HEK293T (cell line): ENCODE measurements around the gene MANEAL.

Experiments used
- CTCF ChIA-PET: fragments of 350-600 bp; formaldehyde crosslinking; extraction: SDS; loops from one replicate; lab custom pipeline; 2021; ENCODE audit warnings: antibody characterized with exemption, inconsistent platforms; lab: Yijun Ruan, JAX
- POLR2A ChIA-PET: fragments of 350-600 bp; formaldehyde crosslinking; extraction: SDS; loops from one replicate; lab custom pipeline; 2020; ENCODE audit warnings: antibody characterized with exemption, inconsistent platforms; lab: Yijun Ruan, JAX
- DNase-seq: peaks from one replicate; pipeline ENCODE4 v3.0.0; 2012; ENCODE audit warnings: mixed read lengths; ENCODE audit errors: extremely low spot score
- ARNT ChIP-seq: fragments of 450-650 bp; IDR thresholded peaks from 2 replicates; pipeline ENCODE4 v1.6.1; 2017; ENCODE audit warnings: mild to moderate bottlenecking
- BHLHE40 ChIP-seq: fragments of 450-650 bp; IDR thresholded peaks from 2 replicates; pipeline ENCODE4 v1.6.1; 2016; ENCODE audit warnings: mild to moderate bottlenecking, moderate library complexity, borderline replicate concordance
- CTBP1 ChIP-seq: fragments of 450-650 bp; IDR thresholded peaks from 2 replicates; pipeline ENCODE4 v1.6.1; 2016; ENCODE audit warnings: borderline replicate concordance
- ELF4 ChIP-seq: fragments of 450-650 bp; IDR thresholded peaks from 2 replicates; pipeline ENCODE4 v1.6.1; 2017; ENCODE audit warnings: antibody characterized with exemption
- FOXA1 ChIP-seq: fragments of 450-650 bp; IDR thresholded peaks from 2 replicates; pipeline ENCODE4 v1.6.1; 2016; ENCODE audit warnings: mild to moderate bottlenecking
- FOXK2 ChIP-seq: fragments of 450-650 bp; IDR thresholded peaks from 2 replicates; pipeline ENCODE4 v1.6.1; 2016; ENCODE audit warnings: mild to moderate bottlenecking
- FOXM1 ChIP-seq: fragments of 450-650 bp; IDR thresholded peaks from 2 replicates; pipeline ENCODE4 v1.6.1; 2017; ENCODE audit warnings: mild to moderate bottlenecking, borderline replicate concordance
- HDGF ChIP-seq: fragments of 450-650 bp; IDR thresholded peaks from 2 replicates; pipeline ENCODE4 v1.6.1; 2017; ENCODE audit warnings: antibody characterized with exemption, borderline replicate concordance
- L3MBTL2 ChIP-seq: fragments of 450-650 bp; conservative IDR thresholded peaks from 2 replicates; pipeline ENCODE4 v1.6.1; 2016; ENCODE audit warnings: mild to moderate bottlenecking
- LEF1 ChIP-seq: fragments of 450-650 bp; IDR thresholded peaks from 2 replicates; pipeline ENCODE4 v1.6.1; 2017; ENCODE audit warnings: mild to moderate bottlenecking, borderline replicate concordance
- NFRKB ChIP-seq: fragments of 450-650 bp; IDR thresholded peaks from 2 replicates; pipeline ENCODE4 v1.6.1; 2016; ENCODE audit warnings: mild to moderate bottlenecking, moderate library complexity
- SP1 ChIP-seq: fragments of 450-650 bp; IDR thresholded peaks from 2 replicates; pipeline ENCODE4 v1.6.1; 2017
- SUZ12 ChIP-seq: fragments of 450-650 bp; IDR thresholded peaks from 2 replicates; pipeline ENCODE4 v1.6.1; 2016; ENCODE audit warnings: mild to moderate bottlenecking
- TARDBP ChIP-seq: fragments of 450-650 bp; IDR thresholded peaks from 2 replicates; pipeline ENCODE4 v1.6.1; 2016
- ZNF384 ChIP-seq: fragments of 450-650 bp; IDR thresholded peaks from 2 replicates; pipeline ENCODE4 v1.6.1; 2016
- TF ChIP-seq, protein P1 (sequence below): fragments of 450-650 bp; IDR thresholded peaks from 2 replicates; pipeline ENCODE4 v1.6.1; 2016

MANEAL gene

DNA sequence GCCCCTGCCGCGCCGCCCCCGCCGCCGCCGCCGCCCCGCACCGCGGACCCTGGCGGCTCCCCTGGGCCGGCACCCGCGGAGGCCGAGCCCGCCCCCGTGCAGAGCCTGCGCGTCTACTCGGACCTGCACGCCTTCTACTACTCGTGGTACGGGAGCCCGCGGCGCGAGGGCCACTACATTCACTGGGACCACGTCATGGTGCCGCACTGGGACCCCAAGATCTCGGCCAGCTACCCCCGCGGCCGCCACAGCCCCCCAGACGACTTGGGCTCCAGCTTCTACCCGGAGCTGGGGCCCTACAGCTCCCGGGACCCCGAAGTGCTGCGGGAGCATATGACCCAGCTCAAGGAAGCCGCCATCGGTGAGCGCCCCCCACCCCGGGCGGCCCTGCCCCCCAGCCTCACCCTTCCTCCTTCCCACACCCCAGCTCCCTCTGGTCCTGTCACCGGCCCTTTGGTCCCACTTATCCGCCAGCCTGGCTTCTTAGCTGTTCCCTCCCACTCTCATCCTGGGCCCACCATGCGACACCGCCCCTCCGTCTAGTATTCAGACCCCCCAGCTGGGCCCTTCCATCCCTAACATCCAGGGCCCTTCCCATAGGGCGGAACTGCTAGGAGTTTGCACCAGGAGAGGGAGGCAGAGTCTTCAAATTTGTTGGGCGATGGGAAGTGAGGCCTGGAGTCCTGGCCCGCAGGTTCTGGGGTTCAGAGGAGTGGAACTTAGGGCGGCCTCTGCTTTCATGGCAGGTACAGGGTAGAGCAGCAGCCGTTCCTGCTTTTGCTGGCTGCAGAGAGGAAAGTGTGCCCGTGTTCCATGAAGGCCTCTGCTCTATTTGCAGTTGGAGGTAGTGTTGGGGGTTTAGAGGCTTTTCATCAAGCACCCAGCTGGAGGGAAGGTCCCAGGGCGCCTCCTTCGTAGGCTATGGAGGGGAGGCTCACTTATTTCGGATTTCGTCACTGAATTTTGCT, 1.0 kb downstream of the MANEAL start:
- DNase-seq, result no peak
- TF ChIP-seq ARNT (no peak), CTBP1 (no peak), FOXM1 (no peak), FOXK2 (no peak), ZNF384 (no peak)
- ChIA-PET POLR2A (interaction anchor here (0.6 to 3.3 kb wide), 5 partner anchors 12 to 104 kb away, joined by 3 to 32 read pairs (median 4); partner anchors contain the start of genes C1orf122, MTF1 and YRDC), CTCF (no interaction called here)

DNA sequence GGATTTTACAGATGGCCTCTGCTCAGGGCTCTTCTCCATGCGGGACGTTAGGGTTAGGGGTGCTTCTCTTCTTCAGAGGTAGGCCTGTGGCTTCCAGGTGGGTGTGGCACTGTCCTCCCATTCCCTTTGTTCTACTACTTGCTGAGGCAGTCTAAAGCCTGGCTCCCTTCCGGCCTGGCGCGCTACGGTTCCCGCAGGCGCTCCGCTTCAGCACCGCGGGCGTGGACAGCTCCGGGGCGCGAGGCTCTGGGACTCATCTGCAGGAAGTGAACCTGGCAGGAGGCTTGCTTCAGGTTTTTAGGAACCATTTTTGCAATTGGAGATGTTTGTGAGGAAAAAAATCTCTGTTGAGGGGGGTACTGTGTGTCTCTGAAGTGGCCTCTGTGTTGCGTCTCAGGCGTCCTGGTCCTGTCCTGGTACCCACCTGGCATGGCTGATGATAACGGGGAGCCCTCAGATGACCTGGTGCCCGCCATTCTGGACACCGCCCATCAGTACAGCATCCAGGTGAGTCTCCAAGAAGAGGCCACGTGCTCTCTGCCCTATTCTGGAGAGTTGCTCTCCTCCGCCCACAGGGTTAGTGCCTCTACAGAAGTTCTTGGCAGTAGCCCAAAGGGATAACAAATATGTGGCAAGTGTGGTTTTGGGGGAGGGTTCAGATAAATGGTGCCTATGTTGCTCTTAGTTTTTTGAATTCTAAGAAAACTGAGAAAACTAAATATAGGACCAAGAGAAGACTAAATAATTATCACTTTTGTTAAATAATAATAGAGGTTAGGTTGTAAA, 1.9 kb downstream of the MANEAL start:
- no peak for DNase-seq
- ChIA-PET POLR2A (interaction anchor here (1.5 to 3.3 kb wide), 2 partner anchors 11 to 16 kb away, joined by 3 to 32 read pairs; partner anchors contain the start of genes C1orf122 and YRDC), CTCF (no interaction called here)
- TF ChIP-seq TARDBP (no peak), FOXK2 (no peak), NFRKB (no peak), SUZ12 (no peak), ZNF384 (no peak), L3MBTL2 (no peak), FOXA1 (no peak), ARNT (no peak), BHLHE40 (no peak), SP1 (no peak), ELF4 (no peak)
- TF ChIP-seq, protein P1, sequence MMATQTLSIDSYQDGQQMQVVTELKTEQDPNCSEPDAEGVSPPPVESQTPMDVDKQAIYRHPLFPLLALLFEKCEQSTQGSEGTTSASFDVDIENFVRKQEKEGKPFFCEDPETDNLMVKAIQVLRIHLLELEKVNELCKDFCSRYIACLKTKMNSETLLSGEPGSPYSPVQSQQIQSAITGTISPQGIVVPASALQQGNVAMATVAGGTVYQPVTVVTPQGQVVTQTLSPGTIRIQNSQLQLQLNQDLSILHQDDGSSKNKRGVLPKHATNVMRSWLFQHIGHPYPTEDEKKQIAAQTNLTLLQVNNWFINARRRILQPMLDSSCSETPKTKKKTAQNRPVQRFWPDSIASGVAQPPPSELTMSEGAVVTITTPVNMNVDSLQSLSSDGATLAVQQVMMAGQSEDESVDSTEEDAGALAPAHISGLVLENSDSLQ, result no peak

DNA sequence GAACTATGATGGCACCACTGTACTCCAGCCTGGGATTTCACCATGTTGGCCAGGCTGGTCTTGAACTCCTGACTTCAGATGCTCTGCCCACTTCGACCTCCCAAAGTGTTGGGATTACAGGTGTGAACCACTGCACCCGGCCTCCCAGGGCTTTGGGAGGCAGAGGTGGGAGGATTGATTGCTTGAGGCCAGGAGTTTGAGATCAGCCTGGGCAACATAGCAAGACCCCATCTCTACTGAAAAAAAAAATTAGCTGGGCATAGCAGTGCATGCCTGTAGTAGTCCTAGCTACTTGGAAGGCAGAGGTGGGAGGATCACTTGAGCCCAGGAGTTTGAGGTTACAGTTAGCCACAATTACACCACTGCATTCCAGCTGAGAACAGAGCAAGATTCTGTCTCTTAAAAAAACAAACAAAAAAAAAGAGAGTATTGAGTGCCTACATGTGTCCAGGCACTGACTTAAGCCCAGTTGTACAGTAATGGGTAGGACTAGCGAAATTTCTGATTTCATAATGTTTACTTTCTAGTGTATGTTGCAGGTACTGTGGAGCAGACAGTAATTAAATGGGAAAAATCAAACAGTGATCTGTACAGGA, 4.2 kb downstream of the MANEAL start:
- POLR2A ChIA-PET, result interaction anchor here (1.5 kb wide), 1 partner anchor 10 kb away, joined by 10 read pairs; the partner anchor contains the start of genes C1orf122 and YRDC
- DNase-seq, result no peak

DNA sequence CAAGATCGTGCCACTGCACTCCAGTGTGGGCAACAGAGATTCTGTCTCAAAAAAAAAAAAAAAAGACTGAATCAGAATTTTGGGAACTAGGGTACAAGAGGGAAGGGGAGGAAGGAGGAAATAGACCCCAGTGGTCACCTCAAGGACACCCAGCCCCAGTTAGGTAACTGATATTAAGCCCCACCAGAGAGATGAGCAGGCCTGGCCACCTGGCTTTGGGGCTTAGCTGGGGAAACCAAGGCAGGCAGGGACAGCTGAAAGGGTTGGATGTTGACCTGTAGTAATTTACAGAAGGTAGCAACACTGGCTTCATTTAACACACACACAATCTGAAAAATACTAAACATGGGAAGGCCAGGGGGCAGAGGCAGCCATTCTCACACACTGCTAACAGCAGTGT, 8.8 kb downstream of the MANEAL start:
- CTCF ChIA-PET, result no interaction called here
- no peak for TF ChIP-seq FOXA1
- no peak for TF ChIP-seq FOXK2
- TF ChIP-seq FOXM1, result no peak
- no peak for TF ChIP-seq TARDBP
- POLR2A ChIA-PET, result no interaction called here
- no peak for DNase-seq

More for the DNA sequence above, 4.2 kb downstream of the MANEAL start:
- TF ChIP-seq SP1 (no peak), LEF1 (no peak), FOXK2 (no peak), CTBP1 (no peak), BHLHE40 (no peak), ELF4 (no peak), FOXA1 (no peak), ARNT (no peak), HDGF (no peak)
- CTCF ChIA-PET, result no interaction called here

DNA sequence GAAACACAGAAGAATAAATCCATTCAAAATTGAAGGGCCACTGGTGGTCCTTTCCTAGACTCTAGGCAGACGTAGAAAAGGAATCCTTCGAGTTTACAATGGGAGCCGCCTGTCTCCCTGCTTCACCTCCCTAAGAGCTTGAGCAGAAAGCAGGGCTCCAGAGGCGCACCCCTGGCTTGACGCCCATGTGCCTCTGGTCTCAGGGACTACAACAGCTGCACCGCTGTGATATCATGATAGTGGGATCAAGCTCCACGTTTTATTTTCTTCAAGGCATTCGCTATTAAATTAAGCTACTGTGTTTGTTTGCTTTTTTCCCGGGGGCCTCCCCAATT, 13.5 kb downstream of the MANEAL start:
- DNase-seq, result no peak
- ChIA-PET CTCF (interaction anchor here (1.3 kb wide), 1 partner anchor 53 kb away, joined by 4 read pairs; no protein-coding TSS in a partner anchor), POLR2A (interaction anchor here (1.0 to 5.1 kb wide), 8 partner anchors 8 to 222 kb away, joined by 3 to 32 read pairs (median 6); partner anchors contain the start of genes MANEAL and MTF1)
- TF ChIP-seq, protein P1, result no peak
- TF ChIP-seq SUZ12 (no peak), FOXM1 (no peak), NFRKB (no peak)

DNA sequence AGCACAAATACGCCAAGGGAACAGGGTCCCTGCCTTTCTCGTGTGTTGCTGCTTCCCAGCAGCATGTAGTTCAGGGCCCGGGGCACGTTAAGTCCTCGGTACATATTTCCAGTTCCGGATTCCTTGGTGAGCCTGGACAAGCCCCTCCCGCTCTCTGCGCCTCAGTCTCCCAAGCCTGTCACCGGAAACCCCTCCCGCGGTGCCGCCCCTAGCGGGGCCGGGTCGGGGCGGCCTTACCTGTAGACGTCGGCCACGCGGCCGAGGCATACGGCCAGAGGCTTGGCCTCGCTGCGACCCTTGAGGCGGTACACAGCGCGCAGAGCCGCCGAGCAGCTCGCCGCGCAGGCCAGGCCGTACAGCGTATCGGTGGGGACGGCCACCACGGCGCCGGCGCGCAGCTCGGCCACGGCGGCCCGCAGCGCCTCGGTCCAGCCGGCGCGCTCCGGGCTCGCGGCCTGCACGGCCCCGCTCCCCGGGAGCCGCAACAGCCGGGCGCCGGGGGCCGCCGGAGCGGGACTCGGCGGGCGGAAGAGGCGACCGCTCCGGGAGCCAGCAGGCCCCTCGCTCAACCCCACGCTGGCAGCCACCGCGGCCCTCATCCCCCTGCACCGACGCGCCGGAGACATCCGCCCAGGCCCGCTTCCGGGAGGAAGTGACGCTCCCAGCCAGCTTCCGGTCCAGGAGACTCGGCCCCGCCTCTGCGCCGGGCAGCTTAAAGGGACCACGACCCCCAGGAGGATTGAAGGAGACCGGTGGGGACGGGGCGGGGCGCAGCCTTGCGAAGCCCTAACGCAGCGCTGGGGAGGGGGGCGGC, 14.1 kb downstream of the MANEAL start, which contains the start of the genes C1orf122 and YRDC:
TSS of gene C1orf122 (plus strand) at position 236 of the 814 bp plus-strand sequence. CDS start 615 bp downstream, outside the sequence.
TSS of gene YRDC (minus strand) at position 654 of the 814 bp plus-strand sequence. CDS start at position 626, 28 bp downstream.
- no peak for TF ChIP-seq ELF4
- TF ChIP-seq L3MBTL2, result no peak
- no peak for TF ChIP-seq ZNF384
- TF ChIP-seq ARNT, result no peak
- TF ChIP-seq FOXM1, result no peak
- peak; percentile 25; the same call in 1 of the 2 replicates for TF ChIP-seq LEF1
- DNase-seq, result peak; percentile 95
- CTCF ChIA-PET, result no interaction called here
- POLR2A ChIA-PET, result interaction anchor here (0.9 to 5.1 kb wide), 15 partner anchors 9 to 221 kb away, joined by 3 to 32 read pairs (median 4); partner anchors contain the start of genes MANEAL and MTF1
